ENCODE results near the gene CD28.

GRCh38 chr2:203715744-203716143 is 9.3 kb downstream of the CD28 start:
- no peak for TF ChIP-seq CTCF (IDR thresholded peaks at IDR 0.05; ENCODE audit: borderline replicate concordance, extremely low read depth, low read length, poor library complexity, severe bottlenecking)
- TF ChIP-seq EZH2 (IDR thresholded peaks at IDR 0.05; ENCODE audit: borderline replicate concordance, low read depth, low read length, severe bottlenecking), result no peak

Data from DND-41 (cell line).